ENCODE data around the gene CEPT1.
"Not testable (repeated sequence)": the region's sequence is repeated elsewhere in the genome, so short reads cannot be mapped to it uniquely, and the experiment has no call there.

Gene CEPT1

DNA sequence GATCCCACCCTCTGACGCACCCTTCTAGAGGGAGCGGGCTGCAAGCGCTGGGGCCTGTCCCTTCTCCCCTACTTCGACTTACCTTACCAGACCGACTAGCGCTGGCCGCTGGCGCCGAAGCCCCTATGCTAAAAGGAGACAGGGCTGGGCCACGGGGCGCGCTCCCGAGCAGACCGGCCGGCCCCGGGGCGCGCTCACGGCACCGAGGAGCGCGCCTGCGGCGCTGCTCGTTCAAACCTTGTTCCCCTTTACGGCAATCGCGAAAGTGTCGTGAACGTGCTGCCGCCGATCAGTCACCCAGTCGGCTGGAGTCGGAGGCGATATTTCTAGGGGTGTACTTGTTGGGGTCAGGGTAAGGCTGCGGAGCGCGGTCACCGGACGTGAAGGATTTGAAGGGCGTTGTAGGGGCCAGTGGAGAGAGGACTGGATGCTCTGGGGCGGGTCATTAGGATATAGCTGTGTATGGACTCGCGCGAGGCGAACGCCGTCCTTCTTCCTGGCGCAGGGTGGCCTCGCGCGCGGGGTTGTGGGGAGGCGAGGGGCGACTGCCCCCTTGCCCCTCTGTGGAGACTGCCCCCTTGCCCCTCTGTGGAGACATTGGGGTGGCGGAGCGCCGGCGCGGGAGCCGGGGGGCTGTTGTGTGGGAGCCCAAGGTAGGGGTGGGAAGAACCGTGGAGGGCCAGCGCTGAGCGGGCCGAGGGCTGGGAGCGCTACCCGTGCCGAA is at the start of gene CEPT1, which contains the start of gene DRAM2:
CEPT1 (plus strand) TSS at position 268 of the 724 bp plus-strand sequence. CDS start 7,492 bp downstream, outside the sequence.
DRAM2 (minus strand) TSS at position 138 of the 724 bp plus-strand sequence. CDS start 8,539 bp downstream, outside the sequence.
- peak; percentile 96 for DNase-seq

DNA sequence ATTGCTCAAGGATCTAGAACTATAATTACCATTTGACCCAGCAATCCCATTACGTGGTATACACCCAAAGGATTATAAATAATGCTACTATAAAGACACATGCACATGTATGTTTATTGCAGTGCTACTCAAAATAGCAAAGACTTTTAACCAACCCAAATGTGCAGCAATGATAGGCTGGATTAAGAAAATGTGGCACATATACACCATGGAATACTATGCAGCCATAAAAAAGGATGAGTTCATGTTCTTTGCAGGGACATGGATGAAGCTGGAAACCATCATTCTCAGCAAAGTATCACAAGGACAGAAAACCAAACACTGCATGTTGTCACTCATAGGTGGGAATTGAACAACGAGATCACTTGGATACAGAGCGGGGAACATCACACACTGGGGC is 44.6 kb upstream of the CEPT1 start:
- not testable (repeated sequence) for DNase-seq

DNA sequence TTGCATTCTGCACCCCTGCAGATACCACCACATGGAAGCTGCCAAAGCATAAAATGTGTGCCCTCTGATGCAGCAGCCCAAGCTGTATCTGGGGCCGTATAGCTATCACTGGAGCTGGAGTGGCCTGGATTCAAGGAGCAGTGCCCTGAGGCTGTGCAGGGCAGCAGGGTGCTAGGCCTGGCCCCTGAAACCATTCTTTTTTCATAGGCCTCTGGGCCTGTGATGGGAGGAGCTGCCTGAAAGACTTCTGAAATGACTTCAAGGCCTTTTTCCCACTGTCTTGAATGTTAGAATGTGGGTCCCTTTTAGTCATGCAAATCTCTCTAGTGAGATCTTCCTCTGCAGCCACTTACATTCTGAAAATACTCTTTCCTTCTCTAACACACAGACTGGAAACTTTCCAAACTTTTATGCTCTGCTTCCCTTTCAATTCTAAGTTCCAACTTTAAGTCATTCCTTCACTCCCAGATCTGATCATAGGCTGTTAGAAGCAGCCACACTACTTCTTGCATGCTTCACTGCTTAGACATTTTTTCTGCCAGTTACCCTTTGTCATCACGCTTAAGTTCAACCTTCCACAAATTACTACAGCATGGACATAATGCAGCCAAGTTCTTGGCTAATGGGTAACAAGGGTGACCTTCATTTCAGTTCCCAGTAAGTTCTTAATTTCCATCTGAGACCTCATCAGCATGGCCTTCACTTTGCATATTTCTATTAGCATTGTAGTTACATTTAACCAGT is 42.5 kb upstream of the CEPT1 start:
- DNase-seq, result no peak

DNA sequence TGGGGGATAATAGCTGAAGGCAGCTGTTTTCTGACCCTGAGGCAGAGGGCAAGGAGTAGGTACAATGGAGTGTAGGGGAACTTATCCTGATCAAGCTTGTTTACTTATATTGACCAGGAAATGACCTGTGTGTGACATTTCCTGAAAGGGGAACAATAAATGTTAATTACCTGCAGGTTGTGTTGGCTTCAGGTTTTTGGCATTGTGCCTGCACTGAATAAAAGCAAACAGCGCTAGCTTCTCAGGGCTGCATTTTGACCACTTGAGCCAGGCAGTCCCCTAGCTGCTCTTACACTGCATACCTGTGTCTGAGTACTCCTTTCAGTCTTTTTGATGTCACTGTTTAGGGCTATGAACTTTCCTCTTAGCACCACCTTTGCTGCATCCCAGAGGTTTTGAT is 40.7 kb upstream of the CEPT1 start:
- peak; percentile 24 for DNase-seq

DNA sequence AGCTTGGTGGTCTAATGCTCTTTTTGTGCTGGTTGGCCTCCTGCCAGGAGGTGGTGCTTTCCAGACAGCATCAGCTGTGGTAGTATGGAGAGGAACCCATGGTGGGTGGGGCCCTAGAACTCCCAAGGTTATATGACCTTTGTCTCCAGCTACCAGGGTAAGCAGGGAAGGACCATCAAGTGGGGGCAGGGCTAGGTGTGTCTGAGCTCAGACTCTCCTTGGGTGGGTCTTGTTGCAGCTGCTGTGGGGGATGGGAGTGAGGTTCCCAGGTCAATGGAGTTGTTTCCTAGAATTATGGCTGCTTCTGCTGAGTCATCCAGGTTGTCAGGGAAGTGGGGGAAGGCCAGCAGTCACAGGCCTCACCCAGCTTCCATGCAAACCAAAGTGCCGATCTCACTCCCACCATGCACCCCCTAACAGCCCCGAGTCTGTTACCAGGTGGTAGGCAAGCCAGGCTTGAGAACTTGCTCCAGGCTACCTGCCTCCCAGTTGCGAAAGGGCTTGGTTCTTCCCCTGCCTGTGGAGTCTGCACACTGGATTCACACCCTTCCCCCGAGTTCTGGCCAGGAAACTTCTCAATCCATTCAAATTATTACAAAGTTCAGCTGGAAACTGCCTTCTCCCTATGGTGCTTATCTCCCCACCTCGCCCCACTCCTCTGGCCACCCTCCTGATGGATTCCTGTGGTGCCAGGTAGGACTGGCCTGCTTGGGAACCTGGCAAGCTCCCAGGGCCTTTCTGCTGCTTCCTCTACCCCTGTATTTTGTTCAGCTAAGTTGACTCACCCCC is 38.0 kb upstream of the CEPT1 start:
- peak; percentile 17 for DNase-seq

DNA sequence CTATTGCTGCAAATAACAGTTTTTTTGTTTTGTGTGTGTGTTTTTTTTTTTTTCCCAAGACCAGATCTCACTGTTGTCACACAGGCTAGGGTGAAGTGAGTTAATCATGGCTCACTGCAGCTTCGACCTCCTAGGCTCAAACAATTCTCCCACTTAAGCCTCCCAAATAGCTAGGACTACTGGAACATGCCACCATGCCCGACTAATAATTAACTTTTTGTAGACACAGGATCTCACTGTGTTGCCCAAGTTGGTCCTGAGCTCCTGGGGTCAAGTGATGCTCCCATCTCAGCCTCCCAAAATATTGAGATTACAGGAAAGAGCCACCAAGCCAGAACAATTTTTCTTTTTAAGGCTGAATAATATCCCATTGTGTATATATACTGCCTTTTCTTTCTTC is 35.0 kb upstream of the CEPT1 start:
- DNase-seq, result no peak

DNA sequence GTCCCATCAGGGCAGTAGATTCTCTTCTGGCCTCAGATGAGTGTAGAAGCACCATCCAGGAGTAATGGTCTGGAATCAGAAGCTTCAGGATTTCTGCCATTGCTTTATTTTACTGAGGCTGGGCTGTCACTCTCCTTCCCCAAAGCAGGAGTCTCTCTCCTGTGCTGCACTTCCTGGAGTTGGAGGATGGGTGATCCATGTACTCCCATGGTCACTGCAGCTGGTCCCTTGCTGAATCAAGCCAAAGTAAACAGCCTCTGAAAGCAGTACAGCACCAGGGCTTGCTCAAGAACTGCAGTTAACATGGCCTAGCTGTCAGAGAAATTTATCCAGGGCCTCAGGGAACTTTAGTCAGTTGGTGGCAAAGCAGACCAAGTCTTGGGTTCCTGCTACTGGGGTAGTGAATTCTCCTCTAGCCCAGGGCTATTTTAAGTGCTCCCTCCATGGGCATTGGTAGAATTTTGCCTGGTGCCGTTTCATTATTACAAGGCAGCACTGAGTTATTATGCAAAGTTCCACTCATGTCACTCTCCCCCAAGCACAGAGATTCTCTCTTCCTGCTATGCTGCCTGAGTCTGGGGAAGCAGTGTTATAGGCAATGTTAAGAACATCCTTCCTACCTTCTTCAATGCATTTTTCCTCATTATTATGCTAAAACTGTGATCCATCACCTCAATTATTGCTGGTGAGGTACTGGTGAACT is 29.7 kb upstream of the CEPT1 start:
- no peak for DNase-seq

DNA sequence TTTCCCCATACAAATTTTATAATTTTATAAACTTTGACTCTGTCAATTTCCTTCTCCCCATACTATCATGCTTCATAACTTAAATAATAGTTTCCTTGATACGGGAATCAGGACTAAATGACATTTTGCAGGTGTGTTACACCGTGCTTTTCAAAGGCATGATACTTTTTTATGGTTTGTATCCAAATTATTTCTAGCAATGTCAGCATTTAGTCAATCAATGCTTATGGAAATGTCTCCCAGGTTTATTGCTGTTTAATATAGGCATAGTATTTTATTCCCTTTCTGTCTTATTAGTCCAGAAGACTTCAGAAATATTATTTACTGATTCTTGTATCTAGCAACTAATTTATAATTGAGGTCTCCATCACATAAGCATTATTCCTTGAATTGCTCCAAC is 23.5 kb upstream of the CEPT1 start:
- DNase-seq, result no peak

DNA sequence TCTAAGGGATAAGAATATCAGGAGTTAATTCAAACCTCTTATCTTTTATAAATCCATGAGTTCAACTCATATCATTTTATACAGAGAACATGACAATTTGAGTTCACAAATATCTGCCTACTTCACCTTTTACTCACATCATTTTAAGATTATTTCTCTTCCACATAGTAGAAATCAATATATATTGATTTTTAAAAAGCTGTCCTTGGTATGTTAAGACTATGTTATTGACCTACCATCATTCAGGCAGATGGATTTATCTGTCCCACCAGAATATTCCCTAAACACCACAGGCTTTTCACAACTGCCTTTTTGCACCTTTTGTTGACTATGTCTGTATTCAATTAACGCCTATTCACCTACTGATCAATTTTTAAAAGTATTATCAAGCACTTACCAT is 13.7 kb upstream of the CEPT1 start:
- no peak for DNase-seq

DNA sequence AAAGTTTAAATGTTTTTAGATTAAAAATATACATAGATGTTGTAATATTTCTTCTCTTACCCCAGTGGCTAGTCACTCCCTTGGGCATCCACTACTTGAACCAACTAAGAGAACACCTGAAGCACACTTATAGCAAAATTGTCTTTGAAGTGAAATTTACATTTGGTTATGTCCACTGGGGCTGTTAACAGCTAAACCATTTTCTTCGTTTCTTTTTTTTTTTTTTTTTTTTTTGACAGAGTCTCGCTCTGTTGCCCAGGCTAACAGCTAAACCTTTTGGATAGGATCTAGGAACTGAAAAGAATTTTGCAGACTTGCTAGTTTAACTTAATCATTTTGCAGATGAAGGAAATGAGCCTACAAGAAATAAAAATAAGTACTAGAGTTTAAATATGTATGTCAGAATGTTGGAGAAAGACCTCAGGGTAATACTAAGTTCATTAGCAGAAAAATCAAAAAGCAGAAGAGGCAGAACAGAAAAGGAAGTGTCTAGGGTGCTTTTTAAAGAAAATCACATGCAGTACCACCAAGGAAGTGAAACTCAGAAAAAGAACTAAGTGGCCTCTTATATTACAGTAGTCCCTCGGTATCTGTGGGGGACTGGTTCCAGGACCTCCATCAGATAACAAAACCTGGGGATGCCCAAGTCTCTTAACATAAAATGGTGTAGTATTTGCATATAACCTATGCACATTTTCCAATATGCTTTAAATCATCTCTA is 11.9 kb upstream of the CEPT1 start:
- DNase-seq, result no peak

DNA sequence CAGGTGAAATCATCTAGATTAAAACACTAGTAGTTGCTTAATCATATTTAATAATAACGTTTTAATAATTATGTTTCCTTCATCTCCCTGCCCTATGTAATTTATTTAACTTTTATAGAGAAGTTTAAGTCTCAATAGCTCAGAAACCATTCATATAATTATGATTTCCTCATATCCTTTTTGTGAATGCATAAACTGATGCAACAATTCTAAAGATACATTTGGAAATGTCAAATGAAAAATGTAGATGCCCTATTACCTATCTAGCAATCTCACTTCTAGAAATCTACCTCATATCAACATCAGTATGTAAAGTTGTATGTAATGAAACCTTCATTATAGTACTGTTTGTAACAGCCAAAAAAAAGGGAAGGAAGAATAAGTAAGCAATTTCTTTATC is 10.6 kb upstream of the CEPT1 start:
- no peak for DNase-seq

DNA sequence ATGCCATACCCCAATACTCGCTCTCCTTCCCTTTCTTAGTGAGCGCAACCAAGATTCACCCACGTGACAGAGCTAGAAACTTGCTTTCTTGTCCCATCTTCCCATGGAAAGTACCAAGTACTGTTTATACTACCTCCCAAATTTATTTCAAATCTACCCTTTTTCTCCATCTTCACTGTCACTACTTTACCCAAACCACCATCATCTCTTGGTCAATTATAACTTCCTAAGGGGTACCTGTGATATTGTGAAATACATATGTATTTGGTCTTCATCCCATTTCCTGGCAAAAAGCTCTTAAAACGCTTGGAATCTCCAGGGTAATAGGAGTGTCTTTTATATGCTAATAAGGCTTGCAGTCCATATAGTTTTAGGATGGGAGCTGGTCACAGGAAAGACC is 8.3 kb upstream of the CEPT1 start:
- no peak for DNase-seq

DNA sequence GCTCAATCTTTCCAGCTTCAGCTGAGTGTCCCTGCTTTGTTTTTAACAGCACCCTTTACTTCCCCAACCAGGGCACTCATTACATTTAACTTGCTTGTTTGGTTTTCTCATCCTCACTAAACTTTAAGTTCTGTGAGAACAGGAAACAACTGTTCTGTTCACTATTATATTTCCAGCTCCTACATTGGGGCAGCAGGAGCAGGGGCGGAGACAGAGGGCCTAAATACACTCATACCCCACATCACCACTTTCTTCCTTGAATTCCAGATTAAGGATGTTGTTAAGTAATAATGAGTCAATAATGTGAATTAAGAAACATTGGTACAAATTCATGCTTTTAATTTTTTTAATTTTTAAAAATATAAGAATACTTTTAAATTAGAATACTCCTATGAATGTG is 6.2 kb upstream of the CEPT1 start:
- DNase-seq, result no peak

DNA sequence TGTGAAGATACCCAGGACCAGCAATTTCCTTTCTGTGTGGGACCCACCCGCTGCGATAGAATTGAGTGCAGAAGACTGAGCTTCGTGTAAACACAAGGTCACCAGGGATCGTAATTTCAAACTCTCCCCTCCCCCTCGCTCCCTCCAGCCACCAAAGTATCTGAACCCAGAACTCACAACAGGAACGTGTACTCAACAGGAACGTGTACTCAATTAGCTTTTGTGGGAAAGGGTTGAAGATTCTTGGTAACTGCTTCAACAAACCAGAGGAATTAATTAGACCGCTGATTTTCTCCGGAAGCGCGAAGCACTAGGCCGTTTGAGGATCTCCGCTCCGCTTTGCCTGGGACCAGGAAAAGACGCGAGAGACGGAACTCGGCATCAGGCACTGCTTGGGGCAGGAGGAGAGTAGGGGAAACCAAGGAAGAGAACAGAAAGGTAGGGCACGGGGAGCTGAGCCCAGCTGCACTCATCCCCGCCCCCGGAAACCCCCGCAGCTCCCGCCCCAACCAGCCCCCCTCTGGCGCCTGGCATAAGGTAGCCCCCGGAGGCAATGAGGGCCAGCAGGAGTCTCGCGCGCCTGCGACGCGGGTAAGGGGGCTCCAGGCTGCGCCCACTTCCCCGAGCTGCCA is 583 bp upstream of the CEPT1 start:
- DNase-seq, result peak; percentile 87

DNA sequence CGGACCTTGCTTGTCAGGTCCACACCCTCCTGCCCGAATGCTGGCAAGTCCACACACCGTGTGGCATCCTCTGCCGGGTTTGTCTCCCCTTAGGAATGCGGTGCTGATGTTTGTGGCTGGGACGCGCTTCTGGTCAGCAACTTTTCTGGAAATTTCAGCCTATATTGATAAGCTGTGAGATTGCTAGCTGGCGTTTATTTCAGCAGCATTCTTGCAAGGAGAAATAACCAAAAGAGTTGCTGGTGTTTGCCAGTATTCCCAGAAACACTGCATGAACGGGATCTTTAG is 601 bp downstream of the CEPT1 start:
- no peak for DNase-seq

DNA sequence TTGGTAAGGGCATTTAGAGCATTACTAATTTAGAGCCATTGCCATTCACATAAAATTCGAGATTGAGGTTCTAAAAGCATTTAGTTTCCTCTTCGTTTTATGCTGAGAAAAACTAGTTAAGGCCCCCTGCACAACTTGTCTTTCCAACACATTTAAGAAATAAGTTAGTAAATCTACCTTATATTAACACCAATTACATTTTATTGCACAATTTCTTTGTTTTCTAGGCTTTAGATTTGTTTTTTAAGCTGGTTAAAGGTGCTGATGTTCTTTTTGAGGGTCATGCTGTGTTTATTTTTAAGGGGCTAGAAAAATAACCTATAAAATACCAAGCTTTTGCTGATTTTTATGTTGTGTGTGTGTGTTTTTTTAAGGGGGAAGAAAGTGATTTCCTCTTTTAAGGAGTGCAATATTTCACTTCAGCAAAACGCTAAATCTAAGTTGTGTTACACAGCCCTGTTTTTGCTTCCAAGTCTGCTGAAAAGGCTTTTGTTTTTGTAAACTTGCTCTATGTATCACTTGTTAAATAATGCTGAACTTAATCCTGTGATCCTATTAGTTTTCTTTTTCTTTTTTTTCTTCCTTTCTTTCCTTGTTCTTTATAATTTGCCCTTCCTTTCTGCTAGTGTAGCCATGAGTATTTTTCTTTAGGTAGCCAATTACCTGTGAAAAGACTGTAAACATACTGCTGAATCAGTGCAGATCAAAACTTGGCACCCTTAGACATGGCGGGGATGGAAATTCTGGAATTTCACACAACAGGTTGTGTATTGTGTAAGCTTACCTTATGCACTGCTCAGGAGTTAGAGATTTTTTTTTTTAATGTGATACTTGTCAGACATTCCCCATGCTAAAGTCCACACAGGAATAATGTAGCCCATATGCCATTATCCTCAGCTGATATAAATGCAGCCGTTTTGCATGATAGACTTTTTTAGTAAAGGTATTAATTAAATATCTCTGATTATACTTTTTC is 1.5 kb downstream of the CEPT1 start:
- no peak for DNase-seq

DNA sequence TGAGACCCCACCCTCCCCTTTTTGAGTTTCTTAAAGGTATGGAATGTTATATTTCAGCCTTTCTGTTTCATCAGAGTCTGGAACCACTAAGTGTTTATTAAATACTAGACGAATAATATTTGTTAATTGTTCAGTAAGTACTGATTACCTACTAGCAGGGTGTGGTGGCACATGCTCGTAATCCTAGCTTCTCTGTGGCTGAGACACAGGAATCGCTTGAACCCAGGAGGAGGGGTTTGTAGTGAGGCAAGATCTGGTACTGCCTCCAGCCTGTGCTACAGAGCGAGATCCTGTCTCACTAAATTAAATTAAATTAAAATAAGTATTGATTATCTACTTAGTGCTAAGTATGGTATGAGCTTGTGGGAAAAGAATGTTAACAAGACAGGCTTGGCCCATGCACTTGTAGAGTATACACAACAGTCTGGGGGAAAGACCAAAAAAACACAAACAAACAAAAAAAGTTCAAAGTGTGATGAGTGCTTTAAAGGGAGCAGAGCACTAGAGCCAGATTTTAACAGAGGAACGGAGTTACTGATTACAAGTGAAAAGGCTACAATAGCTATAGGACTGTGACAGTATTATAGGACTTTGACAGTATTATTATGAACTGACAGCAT is 2.4 kb downstream of the CEPT1 start:
- DNase-seq, result no peak

DNA sequence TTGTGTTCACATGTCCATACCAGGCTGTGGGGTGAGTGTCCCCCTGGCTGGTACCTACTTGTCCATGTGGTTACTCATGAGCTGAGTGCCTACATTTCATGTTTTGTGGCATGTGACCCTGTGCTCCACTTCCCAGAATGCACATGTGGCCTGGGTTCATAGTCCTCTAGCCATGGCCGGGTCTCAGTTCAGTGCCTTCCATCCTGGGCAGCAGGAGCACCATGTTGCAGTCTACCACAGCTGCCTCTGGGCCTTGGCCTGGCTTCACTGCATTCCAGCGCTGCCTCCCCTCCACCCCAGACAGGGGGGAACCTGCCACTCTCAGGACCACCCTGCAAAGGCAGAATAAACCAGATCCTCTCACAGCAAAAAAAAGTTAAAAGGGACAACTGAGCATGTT is 5.5 kb downstream of the CEPT1 start:
- DNase-seq, result no peak

DNA sequence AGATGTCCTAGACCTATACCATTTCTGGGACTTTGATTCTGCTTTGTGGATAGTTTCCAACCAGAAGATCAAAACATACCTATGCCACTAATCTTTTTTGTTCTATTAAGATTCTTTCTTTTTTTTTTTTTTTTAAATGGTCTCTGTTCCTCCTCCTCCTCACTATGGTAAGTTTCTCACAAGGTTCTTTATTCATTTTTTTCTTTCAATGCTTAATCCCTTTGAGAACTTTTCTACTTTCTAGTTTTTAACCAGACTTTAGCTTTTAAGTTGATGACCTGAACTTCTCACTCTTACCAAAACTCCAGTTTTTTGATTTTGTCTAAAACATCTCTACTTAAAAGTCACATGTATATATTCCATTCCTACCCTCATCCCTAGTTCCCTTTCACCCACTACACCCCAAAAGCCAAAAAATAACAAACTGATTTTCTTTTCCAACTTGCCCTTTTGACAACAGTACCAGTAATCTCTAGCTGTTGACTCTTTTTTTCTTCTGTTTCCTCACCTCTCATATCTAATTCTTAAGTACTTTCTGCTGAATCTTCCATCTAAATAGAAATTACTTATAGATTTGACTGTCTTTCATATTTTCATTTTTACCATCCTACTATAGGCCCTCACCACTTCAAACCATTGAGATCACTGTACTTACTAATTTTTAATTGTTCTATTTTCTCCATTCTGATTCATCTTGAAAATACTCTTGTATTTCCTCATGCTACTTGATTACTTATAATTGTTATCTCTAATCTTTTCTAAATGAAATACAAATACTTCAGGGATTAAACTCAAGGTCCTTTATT is 6.1 kb downstream of the CEPT1 start:
- no peak for DNase-seq
